HL-60 (cell line): ENCODE results near the gene ISG20.

Source experiments
- DNase-seq, 2 experiments: peaks; one replicate each; pipeline ENCODE4 v3.0.0-alpha.2; 2010 to 2020; ENCODE audit warnings: low read depth in 1 of 2, low spot score in 1 of 2
- H3K27ac ChIP-seq: fragments of 250-450 bp; sonication (Bioruptor Pico); replicated peaks from 2 replicates; pipeline ENCODE4 v1.5.1; 2020; ENCODE audit warnings: mild to moderate bottlenecking, moderate library complexity
- H3K27me3 ChIP-seq: fragments of 250-450 bp; sonication (Bioruptor Pico); 2 replicates; pipeline ENCODE4 v1.5.1; 2021; ENCODE audit warnings: mild to moderate bottlenecking, moderate library complexity; ENCODE audit not compliant: insufficient read depth, poor library complexity, severe bottlenecking
- H3K4me3 ChIP-seq: replicated peaks from 2 replicates; pipeline ENCODE4 v1.5.1; 2011; ENCODE audit warnings: mild to moderate bottlenecking, control low read depth, low read length; ENCODE audit not compliant: insufficient read depth
- GABPA ChIP-seq: IDR thresholded peaks from 2 replicates; pipeline ENCODE4 v1.6.1; 2012; ENCODE audit warnings: low read depth
- POLR2AphosphoS5 ChIP-seq: IDR thresholded peaks from 2 replicates; pipeline ENCODE4 v1.6.1; 2012; ENCODE audit warnings: low read depth
- REST ChIP-seq: IDR thresholded peaks from 2 replicates; pipeline ENCODE4 v1.6.1; 2012; ENCODE audit warnings: low read depth; ENCODE audit not compliant: insufficient replicate concordance
- SPI1 ChIP-seq: IDR thresholded peaks from 2 replicates; pipeline ENCODE4 v1.6.1; 2012; ENCODE audit warnings: low read depth, mild to moderate bottlenecking, borderline replicate concordance
- TF ChIP-seq, protein P1 (sequence below): IDR thresholded peaks from one replicate; pipeline ENCODE4 v1.5.1; 2011; ENCODE audit warnings: low read length, control low read depth, inconsistent platforms; ENCODE audit not compliant: insufficient read depth

ISG20 gene

GRCh38 chr15:88650556-88650955 lies 11.7 kb downstream of the ISG20 start:
- H3K27ac ChIP-seq = no peak overlapping the region
- no peak for TF ChIP-seq REST
- no peaks in the 10 kb centered on the region for H3K27me3 ChIP-seq
- H3K4me3 ChIP-seq = no peak overlapping the region
- no peak for DNase-seq

DNA sequence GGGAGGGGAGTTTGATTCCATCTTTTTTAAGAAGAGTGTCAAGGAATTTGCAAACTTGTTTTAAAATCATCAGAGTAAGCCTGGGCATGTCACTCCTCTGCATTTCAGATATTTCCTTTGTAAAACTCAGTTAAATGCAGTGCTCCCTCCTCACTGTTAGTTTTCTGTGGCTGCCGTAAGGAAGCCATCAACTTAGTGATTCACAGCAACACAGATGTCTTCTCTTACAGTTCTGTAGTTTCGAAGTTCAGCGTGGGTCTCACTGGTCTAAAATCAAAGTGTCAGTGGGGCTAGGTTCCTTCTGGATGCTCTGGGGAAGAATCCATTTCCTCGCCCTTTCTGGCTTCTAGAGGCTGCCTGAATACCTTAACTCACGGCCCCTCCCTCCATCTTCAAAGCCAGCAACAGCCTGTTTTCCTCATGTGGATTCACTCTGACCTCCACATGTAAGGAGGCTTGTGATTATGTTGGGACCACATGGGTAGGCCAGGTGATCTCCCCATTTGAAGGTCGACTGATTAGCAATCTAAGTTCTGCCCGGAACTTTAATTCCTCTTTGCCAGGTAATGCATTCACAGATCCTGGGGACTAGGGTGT lies 12.4 kb downstream of the ISG20 start:
- no peak for TF ChIP-seq REST
- no peak for TF ChIP-seq POLR2AphosphoS5
- no peak for TF ChIP-seq GABPA
- TF ChIP-seq SPI1 = no peak
- TF ChIP-seq, protein P1, sequence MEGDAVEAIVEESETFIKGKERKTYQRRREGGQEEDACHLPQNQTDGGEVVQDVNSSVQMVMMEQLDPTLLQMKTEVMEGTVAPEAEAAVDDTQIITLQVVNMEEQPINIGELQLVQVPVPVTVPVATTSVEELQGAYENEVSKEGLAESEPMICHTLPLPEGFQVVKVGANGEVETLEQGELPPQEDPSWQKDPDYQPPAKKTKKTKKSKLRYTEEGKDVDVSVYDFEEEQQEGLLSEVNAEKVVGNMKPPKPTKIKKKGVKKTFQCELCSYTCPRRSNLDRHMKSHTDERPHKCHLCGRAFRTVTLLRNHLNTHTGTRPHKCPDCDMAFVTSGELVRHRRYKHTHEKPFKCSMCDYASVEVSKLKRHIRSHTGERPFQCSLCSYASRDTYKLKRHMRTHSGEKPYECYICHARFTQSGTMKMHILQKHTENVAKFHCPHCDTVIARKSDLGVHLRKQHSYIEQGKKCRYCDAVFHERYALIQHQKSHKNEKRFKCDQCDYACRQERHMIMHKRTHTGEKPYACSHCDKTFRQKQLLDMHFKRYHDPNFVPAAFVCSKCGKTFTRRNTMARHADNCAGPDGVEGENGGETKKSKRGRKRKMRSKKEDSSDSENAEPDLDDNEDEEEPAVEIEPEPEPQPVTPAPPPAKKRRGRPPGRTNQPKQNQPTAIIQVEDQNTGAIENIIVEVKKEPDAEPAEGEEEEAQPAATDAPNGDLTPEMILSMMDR = no peak
- Histone ChIP-seq H3K4me3 (no peak overlapping the region), H3K27ac (no peak overlapping the region), H3K27me3 (no peaks in the 10 kb centered on the region)
- no peak for DNase-seq

DNA sequence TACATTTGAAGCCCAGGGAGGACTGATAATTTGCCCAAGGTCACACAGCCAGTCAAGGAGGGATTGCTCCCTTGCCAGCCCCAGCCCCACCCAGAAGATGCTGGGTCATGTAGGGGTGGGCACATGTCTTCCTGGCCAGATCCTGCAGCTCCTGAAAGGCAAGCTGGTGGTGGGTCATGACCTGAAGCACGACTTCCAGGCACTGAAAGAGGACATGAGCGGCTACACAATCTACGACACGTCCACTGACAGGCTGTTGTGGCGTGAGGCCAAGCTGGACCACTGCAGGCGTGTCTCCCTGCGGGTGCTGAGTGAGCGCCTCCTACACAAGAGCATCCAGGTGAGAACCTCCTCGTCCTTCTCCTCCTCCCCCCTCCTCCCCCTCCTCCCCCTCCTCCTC lies 13.2 kb downstream of the ISG20 start:
- DNase-seq = no peak
- no peak overlapping the region for H3K4me3 ChIP-seq
- TF ChIP-seq REST (no peak), GABPA (no peak), POLR2AphosphoS5 (no peak), SPI1 (no peak)
- TF ChIP-seq, protein P1 = no peak
- no peak overlapping the region for H3K27ac ChIP-seq
- H3K27me3 ChIP-seq = no peaks in the 10 kb centered on the region
